Measurements from ENCODE around the gene NIM1K.
"Not testable (repeated sequence)": the region's sequence is repeated elsewhere in the genome, so short reads cannot be mapped to it uniquely, and the experiment has no call there.

The NIM1K gene

DNA sequence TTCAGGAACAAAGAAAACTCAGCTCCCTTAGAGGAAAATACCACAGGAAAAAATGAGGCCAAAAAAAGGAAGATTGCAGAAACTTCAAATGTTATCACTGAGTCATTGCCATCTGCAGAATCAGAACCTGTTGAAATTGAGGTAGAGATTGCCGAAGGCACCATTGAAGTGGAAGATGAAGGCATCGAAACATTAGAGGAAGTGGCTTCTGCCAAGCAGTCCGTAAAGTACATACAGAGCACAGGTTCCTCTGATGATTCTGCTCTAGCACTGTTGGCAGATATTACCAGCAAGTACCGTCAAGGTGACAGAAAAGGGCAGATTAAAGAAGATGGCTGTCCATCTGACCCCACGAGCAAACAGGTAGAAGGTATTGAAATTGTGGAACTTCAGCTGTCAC is 30.8 kb upstream of the NIM1K start:
- TF ChIP-seq, protein P1, sequence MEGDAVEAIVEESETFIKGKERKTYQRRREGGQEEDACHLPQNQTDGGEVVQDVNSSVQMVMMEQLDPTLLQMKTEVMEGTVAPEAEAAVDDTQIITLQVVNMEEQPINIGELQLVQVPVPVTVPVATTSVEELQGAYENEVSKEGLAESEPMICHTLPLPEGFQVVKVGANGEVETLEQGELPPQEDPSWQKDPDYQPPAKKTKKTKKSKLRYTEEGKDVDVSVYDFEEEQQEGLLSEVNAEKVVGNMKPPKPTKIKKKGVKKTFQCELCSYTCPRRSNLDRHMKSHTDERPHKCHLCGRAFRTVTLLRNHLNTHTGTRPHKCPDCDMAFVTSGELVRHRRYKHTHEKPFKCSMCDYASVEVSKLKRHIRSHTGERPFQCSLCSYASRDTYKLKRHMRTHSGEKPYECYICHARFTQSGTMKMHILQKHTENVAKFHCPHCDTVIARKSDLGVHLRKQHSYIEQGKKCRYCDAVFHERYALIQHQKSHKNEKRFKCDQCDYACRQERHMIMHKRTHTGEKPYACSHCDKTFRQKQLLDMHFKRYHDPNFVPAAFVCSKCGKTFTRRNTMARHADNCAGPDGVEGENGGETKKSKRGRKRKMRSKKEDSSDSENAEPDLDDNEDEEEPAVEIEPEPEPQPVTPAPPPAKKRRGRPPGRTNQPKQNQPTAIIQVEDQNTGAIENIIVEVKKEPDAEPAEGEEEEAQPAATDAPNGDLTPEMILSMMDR (IDR thresholded peaks at IDR 0.05; ENCODE audit: control extremely low read depth, extremely low read depth, low read depth, missing control alignments) = no peak
- DNase-seq (ENCODE audit: extremely low spot score) = no peak
- POLR2A ChIA-PET = no interaction called here
- CTCF ChIA-PET = interaction anchor here (0.7 kb wide), 1 partner anchor 145 kb away, joined by 3 read pairs; no protein-coding TSS in a partner anchor

DNA sequence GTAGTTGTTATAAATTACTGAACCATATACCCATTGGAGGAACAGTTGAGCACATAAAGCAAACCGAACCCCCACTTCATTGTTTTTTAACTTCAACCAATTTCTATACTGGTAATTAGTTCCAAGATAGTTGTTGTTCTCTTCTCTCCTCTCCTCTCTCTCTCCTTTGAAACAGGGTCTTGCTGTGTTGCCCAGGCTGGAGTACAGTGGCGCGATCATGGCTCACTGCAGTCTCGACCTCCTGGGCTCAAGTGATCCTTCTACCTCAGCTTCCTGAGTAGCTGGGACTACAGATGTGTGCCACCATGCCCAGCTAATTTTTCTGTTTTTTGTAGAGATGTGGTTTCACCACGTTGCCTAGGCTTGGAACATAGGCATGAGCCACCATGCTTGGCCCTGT is 27.2 kb upstream of the NIM1K start:
- CTCF ChIA-PET; POLR2A ChIA-PET; DNase-seq (ENCODE audit: extremely low spot score): not testable (repeated sequence)

DNA sequence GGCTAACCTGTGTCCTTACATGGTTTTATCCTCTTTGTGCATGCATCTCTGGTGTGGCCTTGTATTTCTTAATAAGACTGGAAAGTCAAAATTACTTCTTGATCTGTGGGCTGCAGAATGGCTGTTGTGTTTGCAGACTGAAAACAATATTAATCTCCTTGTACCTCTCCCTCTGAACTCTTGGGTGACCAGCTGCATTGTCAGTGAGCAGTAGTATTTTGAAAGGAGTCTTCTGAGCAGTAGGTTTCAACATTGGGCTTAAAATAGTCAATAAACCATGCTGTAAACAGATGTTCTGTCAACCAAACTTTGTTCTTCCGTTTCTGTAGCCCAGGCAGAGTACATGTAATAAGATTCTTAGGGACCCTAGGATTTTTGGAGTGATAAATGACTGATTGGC is 26.7 kb upstream of the NIM1K start:
- CTCF ChIA-PET = no interaction called here
- POLR2A ChIA-PET = no interaction called here
- TF ChIP-seq, protein P1 (IDR thresholded peaks at IDR 0.05; ENCODE audit: control extremely low read depth, extremely low read depth, low read depth, missing control alignments) = no peak
- no peak for DNase-seq (ENCODE audit: extremely low spot score)

DNA sequence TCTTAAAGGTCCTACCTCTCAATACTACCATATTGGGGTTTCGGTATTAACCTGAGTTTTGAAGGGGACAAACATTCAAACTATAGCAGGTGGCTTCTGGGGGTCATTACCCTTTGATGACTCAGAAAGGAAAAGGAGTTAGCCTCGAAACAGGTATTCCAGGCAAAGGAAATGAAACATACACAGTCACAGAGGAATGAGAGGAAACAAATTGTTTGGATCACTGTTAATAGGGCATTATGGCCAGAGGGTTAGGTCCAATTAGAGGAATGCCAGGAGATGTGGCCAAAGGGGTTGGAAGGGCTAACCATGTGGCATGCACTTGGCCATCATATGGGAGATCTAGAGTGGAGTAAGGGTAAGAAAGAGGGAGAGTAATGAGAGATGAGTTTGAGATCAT is 23.9 kb upstream of the NIM1K start:
- POLR2A ChIA-PET = no interaction called here
- TF ChIP-seq, protein P1 (IDR thresholded peaks at IDR 0.05; ENCODE audit: control extremely low read depth, extremely low read depth, low read depth, missing control alignments) = no peak
- CTCF ChIA-PET = interaction anchor here (1.0 to 1.6 kb wide), 2 partner anchors 11 to 20 kb away, joined by 3 to 4 read pairs; no protein-coding TSS in a partner anchor
- DNase-seq (ENCODE audit: extremely low spot score) = no peak

DNA sequence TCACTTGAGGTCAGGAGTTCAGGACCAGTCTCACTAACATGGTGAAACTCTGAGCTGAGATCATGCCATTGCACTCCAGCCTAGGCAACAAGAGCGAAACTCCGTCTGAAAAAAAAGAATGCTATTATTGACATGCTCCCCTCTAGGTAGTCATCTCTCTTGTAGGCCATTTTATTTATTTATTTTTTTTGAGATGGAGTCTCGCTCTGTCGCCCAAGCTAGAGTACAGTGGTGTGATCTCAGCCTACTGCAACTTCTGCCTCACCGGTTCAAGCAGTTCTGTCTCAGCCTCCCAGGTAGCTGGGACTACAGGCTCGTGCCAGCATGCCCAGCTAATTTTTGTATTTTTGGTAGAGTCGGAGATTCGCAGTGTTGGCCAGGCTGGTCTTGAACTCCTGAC is 20.6 kb upstream of the NIM1K start:
- TF ChIP-seq, protein P1 (IDR thresholded peaks at IDR 0.05; ENCODE audit: control extremely low read depth, extremely low read depth, low read depth, missing control alignments) = no peak
- POLR2A ChIA-PET = no interaction called here
- DNase-seq (ENCODE audit: extremely low spot score) = no peak

DNA sequence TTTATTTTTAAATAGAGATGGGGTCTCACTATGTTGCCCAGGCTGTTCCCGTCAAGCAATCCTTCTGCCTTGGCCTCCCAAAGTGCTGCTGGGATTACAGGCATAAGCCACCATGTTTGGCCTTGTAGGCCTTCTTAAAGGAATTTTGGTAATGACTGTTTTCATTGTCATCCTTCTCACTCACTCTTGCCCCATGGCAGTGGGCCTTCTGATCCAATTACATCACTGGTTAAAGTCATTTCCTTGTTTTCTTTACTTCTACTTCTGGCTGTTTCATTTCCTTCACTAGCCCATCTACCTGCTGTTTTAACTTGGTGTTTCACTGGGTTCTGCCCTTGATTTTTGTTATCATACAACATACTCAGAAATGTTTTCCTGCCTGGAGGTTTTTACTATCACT is 20.1 kb upstream of the NIM1K start:
- ChIA-PET CTCF (no interaction called here), POLR2A (no interaction called here)
- DNase-seq (ENCODE audit: extremely low spot score) = no peak
- TF ChIP-seq, protein P1 (IDR thresholded peaks at IDR 0.05; ENCODE audit: control extremely low read depth, extremely low read depth, low read depth, missing control alignments) = no peak

More for the DNA sequence above, 20.6 kb upstream of the NIM1K start:
- CTCF ChIA-PET = interaction anchor here (1.0 kb wide), 1 partner anchor 218 kb away, joined by 3 read pairs; no protein-coding TSS in a partner anchor

DNA sequence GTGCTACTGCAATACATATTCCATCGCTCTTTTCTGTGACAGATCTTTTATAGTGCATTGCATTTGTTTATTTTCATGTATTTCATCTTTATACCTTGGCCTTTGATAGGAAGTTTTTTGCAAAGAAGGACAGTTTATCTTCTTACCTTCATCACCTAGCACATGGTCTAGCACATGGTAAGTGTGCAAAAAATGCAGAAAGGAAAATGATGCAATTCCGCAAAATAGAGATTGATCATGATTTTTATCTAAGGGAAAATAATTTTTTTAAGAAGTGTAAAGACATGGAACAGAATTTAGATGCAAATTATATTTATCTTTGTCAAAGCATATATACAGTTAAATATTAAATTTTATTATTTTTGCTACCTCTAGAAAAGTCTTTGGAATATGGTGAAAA is 19.2 kb upstream of the NIM1K start:
- ChIA-PET POLR2A (no interaction called here), CTCF (interaction anchor here (2.2 kb wide), 1 partner anchor 17 kb away, joined by 7 read pairs; no protein-coding TSS in a partner anchor)
- no peak for DNase-seq (ENCODE audit: extremely low spot score)
- TF ChIP-seq, protein P1 (IDR thresholded peaks at IDR 0.05; ENCODE audit: control extremely low read depth, extremely low read depth, low read depth, missing control alignments) = no peak
